NCI-H187 (cell line): Measurements from ENCODE around the gene FAT2.
"Not testable (repeated sequence)": the region's sequence is repeated elsewhere in the genome, so short reads cannot be mapped to it uniquely, and the experiment has no call there.

ENCODE experiments used
- DNase-seq, 2 experiments: peaks; one replicate each; lab custom pipeline; 2025; lab: John Stamatoyannopoulos, UW

FAT2 gene

GRCh38 chr5:151611127-151611775 is 20.1 kb upstream of the FAT2 start:
- no peak for DNase-seq

DNA sequence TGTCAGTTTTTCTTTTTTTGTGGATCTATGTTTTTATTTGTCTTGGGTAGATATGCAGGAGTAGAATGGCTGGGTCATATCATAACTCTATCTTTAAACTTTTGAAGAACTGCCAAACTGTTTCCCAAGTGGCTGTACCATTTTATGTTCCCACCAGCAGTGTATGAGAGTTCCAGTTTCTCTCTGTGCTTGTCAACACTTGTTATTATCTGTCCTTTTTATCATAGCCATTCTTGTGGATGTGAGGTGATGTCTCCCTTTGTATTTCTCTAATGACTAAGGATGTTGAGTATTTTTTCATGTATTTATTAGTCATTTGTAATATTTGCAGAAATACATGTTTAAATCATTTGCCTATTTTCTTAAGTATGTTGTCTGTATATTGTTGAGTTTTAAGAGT is 17.4 kb upstream of the FAT2 start:
- DNase-seq = no peak

DNA sequence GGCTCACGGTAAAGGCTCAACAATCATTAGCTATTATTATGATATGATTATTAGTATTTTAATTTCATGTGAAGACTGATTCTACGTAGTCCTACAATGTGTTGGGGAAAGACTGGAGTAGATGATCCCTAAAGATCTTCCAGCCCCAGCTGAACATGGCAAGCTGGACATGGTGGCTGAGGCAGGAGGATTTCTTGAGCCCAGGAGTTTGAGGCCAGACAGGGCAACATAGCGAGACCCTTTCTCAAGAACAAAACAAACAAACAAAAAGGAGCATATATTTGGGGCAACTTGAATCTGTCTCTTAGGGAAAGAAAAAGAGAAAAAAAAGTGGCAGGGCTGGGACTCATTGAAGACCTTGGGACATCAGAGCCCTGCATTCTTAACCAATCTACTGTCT is 16.2 kb upstream of the FAT2 start:
- no peak for DNase-seq

DNA sequence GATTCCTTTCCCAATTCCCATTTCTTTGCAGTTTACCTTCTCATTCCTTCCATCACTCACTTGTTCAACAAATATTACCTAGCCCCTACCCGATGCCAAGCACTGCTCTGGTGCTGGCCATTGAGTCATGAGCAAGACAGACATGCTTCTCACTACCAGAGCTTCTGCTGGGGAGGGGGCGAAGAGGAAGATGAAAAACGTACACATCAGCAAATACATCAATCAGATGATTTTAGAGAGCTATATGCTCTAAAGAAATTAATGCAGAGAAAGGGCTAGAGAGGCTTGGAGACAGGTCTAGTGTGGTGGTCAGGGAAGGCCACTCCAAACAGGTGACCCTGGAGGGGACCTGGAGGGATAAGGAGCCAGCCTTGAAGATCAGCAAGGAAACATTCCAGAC is 14.4 kb upstream of the FAT2 start:
- no peak for DNase-seq

- DNase-seq = no peak
Measured at GRCh38 chr5:151602806-151603205, 11.7 kb upstream of the FAT2 start.

GRCh38 chr5:151601391-151601790 is 10.3 kb upstream of the FAT2 start:
- no peak for DNase-seq

DNA sequence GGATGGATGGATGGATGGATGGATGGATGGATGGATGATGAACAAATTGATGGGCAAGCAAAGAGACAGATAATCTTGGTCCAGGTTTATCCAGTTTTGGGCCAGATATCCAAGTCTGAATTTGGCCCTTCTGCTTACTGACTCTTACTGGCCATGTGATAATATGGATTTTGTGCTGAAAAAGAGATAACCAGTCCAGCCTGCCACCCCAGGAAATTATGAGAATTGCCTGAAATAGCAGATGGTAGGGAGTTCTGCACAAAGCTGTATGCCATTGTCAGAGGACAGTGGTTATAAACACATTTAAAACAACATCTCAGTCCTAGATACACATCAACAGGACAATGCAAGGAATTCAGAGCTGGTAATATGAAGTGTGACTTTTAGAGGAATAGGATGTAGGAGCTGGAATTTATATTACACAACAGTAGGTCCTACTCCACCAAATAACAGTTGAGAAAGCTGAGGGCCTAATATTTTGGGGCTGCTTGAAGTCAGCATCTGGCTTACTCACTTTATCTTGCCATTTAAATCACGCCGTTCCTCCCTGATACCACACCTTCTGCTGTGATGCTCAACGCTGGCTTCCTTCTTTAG is 9.0 kb upstream of the FAT2 start:
- DNase-seq = no peak

GRCh38 chr5:151598984-151599383 is 7.9 kb upstream of the FAT2 start:
- DNase-seq = no peak

GRCh38 chr5:151598549-151598948 is 7.4 kb upstream of the FAT2 start:
- no peak for DNase-seq

DNA sequence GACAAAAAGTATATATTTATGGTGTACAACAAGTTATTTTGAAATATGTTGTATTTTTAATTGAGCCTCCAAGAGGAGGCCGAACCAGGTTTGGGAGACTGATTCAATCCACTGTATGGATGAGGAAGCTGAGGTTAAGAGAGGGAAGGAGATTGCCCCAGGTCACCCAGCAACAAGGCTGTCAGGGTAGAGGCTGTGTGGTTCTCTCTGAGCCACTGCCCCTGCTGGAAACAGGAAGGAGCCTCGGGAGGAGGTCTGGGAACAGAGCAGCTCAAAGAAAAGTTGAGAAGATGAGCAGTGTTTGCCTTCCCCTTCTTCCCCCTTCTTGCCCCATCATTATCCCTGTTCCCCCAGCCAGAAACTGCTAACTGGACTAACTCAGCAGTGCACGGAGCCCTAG is 6.6 kb upstream of the FAT2 start:
- no peak for DNase-seq

DNA sequence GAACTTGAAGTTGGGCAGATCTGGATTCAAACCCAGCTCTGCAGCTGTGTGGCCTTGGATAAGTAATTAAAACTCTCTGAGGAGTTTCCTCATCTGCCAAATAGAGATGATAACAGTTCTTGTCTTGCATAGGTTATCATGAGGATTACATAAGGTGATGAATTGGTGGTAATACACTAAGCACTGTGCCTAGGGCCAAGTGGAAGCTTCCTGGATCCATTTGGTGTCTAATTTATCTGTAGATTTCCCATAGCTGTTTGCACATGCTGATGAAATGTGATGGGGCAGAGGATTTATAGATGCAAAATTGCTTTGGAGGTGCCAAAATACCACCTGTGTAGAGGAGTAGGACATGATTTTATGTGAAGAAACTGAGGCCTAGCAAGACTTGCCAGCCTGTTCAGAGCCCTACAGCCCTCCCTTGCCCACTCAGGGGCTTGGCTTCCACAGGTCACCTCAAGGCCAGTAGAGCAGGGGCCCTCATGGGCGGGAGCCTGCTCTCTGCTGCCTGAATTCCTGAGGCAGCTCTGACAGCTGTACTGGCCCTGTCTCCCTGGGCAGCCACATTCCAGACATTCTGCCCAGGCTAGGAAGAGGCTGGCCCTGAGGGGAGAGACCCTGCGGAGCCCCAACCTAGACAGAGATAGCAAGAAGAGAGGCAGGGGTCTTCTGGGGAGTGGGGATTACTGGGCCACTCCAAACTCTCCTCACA is 5.9 kb upstream of the FAT2 start:
- DNase-seq = no peak

DNA sequence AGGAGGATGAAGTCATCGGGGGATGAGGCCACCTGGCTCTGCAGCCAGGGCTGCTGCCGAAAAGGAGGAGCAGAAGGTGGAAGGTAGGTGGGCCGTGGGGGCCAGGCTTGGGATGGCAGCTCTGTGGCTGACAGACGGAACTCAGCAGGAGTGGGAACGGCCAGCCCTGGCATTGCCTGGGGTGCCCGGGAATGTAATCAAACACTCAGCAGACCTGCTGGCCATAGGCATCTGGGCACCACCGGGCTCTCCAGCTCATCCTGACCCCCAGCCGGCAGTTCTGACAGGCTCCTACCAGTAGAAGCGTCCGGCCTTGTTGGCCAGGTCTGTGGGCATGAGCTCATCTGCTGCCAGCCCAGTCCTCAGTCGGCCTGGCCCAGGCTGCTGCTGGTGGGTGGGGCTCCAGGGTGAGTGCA is 4.3 kb upstream of the FAT2 start:
- no peak for DNase-seq

DNA sequence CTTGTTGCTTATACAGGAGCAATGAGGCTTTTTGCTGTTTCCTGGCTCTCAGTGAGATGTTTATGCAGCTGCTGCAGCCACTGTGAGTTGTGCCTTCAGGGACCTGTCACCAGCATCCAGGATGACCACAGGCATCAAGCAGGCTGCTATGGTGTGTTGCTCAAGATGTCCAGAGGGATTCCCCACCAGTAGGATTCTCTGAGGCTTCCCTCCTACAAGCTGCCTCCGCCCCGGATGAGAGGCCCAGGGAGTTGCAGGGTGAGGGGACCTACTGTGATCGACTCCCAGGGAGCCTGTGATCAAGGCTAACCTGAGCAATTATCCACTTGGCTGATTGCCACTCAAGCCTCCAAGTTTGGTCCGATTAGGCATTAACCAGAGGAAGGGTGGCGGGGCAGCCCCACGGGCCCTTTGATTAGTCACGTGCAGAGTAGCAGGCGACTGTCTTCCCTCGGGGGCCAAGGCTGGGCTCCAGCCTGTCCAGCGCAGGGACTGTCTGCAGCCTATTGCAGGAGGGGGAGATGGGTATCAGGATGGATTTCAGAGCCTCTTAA is 1.8 kb upstream of the FAT2 start:
- DNase-seq = no peak

- no peak for DNase-seq
Measured at GRCh38 chr5:151589878-151590570, 1.1 kb downstream of the FAT2 start.

DNA sequence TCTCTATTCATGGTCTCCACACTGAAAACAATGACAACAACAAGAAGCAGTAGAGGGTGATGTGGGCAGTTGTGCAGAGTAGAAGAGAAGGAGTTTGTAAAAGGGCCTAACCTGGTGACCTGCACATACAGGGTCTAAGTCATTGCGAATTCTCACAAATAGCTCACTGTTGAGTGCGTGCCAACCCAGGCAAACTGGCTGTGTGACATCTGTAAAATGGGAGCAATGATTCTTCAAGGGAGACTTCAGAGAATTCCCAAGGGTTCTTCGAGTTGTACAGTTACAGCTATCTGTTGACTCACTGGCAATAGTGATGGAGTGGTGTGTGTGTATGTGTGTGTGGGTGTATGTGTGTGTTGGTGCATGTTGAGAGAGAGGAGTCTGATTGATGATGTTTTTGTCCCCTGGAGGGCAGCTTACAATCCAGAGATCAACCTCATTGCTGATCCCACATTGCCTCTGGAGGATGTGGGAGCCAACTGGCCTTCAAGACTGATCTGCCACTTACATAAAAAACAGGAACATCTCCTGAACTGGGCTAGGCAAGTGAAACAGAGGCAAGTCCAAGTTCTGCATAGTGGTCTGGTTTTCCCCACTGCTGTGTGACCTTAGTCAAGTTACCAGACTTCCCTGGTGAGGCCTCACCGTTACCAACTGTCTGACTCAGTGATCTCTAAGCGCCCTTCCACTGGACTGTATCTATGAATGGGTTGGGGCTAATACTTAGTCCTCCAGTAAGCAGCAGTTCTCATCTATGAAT is 3.2 kb downstream of the FAT2 start:
- no peak for DNase-seq

DNA sequence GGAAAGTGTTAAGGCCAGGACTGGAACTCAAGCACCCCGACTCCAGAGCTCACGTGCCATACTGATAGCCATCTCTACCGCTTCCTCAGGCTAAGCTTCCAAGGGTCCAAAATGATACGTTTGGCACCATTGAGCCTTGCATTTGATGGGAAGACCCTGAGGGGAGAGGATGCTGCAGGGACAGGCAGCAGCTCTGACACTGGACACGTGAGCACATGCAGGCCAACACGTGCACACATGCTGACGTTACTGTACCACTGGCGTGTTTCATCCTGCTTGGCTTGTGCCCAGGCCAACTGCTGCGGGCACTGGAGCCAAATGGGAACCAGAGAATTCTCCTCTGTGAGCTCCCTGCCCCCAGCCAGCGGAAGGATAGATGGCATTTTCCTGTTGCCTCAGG is 5.2 kb downstream of the FAT2 start:
- DNase-seq = no peak

DNA sequence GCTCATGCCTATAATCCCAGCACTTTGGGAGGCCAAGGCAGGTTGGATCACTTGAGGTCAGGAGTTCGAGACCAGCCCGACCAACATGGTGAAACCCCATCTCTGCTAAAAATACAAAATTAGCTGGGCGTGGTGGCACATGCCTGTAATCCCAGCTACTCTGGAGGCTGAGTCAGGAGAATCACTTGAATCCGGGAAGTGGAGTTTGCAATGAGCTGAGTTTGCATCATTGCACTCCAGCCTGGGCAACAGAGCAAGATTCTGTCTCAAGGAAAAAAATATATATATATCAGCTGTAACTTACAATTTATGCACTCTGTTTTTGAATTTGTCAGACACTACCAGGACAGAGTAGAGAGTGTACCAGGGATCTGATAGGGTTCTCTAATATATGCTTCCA is 5.8 kb downstream of the FAT2 start:
- not testable (repeated sequence) for DNase-seq

DNA sequence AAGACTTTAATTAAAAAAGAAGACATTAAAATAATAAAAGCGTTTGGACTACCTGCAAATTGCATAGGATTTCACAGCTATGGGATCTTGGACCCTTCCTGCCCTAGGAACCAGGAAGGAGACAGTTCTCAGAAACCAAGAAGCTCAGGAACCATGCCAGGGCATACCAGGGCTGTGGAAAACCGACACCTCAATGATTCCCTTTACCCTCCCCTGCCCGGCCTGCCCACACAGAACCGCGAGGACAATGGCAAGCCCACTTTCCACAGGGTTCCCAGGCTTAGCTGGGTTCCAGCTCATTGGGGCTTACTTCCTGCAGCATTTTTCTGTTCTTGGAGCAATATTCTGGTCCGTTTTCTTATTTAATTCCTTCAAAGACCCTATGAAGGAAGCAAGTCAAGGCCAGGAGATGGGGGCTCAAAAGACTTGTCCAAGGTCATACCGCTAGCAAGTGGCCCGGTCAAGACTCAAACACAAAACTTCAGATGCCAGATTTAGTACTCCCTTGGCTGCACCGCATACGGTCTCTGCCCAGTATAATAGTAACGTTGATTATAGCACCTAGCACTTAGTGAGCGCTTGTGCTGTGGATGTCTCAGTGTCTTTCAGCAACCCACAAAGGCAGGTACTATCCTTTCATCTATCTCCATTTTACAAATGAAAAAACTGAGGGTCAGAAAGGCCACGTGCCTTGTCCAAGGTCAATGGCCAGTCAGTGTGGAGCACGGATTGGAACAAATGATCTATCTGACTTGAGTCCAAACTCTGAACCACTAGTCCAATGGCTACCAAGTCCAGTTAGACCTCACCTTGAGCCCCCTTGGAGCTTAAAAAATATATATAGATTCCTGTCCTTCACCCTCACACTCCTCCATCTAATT is 6.8 kb downstream of the FAT2 start:
- DNase-seq = no peak

GRCh38 chr5:151581812-151582583 is 9.1 kb downstream of the FAT2 start:
- no peak for DNase-seq

- DNase-seq = no peak
Measured at GRCh38 chr5:151581347-151581746, 9.8 kb downstream of the FAT2 start.
